Measurements from ENCODE around the gene PLPPR4. TPM values are rescaled to one million over a fixed set of nuclear protein-coding genes. Genes with fewer than 3 reads are reported as not detected.

Gene PLPPR4
- total RNA-seq, 2 donors from 2014 or later = 0.37 to 0.51 TPM

- no peak for TF ChIP-seq CTCF (IDR thresholded peaks at IDR 0.05)
- Histone ChIP-seq H3K27me3 (no peaks in the 10 kb centered on the region), H3K27ac (no peak overlapping the region), H3K36me3 (no peaks in the 10 kb centered on the region), H3K9me3 (no peaks in the 10 kb centered on the region), H3K4me3 (no peak overlapping the region), H3K4me1 (no peaks in the 10 kb centered on the region)
- DNase-seq (ENCODE audit: low spot score) = no peak
Measured at GRCh38 chr1:99348397-99349132, 84.3 kb downstream of the PLPPR4 start.

- no peak for TF ChIP-seq CTCF (IDR thresholded peaks at IDR 0.05)
- Histone ChIP-seq H3K36me3 (no peaks in the 10 kb centered on the region), H3K27ac (no peak overlapping the region), H3K9me3 (no peaks in the 10 kb centered on the region), H3K4me1 (no peaks in the 10 kb centered on the region), H3K4me3 (no peak overlapping the region), H3K27me3 (no peaks in the 10 kb centered on the region)
- DNase-seq (ENCODE audit: low spot score) = no peak
Measured at GRCh38 chr1:99352821-99353220, 88.5 kb downstream of the PLPPR4 start.

GRCh38 chr1:99358770-99359169 lies 94.5 kb downstream of the PLPPR4 start:
- Histone ChIP-seq H3K4me3 (no peak overlapping the region), H3K27me3 (no peaks in the 10 kb centered on the region), H3K36me3 (no peaks in the 10 kb centered on the region), H3K27ac (no peak overlapping the region), H3K9me3 (no peaks in the 10 kb centered on the region), H3K4me1 (no peaks in the 10 kb centered on the region)
- TF ChIP-seq CTCF (IDR thresholded peaks at IDR 0.05) = no peak
- DNase-seq (ENCODE audit: low spot score) = no peak

All from right atrium auricular region (tissue), 2 donors.